HG03135 (cell line): ENCODE data around the gene SYNM.

Experiments used
- ATAC-seq: cut with Tn5 transposase; IDR thresholded peaks from one replicate; pipeline ENCODE4 v1.9.1; 2021; ENCODE audit warnings: mild to moderate bottlenecking, moderate library complexity; ENCODE audit not compliant: unreplicated experiment

SYNM gene

GRCh38 chr15:99085413-99086326 lies 19.2 kb upstream of the SYNM start:
- no peak for ATAC-seq

- ATAC-seq: no peak
Observed at GRCh38 chr15:99086327-99086667, 18.6 kb upstream of the SYNM start.

- ATAC-seq: no peak
Observed at GRCh38 chr15:99087405-99087943, 17.4 kb upstream of the SYNM start.

DNA sequence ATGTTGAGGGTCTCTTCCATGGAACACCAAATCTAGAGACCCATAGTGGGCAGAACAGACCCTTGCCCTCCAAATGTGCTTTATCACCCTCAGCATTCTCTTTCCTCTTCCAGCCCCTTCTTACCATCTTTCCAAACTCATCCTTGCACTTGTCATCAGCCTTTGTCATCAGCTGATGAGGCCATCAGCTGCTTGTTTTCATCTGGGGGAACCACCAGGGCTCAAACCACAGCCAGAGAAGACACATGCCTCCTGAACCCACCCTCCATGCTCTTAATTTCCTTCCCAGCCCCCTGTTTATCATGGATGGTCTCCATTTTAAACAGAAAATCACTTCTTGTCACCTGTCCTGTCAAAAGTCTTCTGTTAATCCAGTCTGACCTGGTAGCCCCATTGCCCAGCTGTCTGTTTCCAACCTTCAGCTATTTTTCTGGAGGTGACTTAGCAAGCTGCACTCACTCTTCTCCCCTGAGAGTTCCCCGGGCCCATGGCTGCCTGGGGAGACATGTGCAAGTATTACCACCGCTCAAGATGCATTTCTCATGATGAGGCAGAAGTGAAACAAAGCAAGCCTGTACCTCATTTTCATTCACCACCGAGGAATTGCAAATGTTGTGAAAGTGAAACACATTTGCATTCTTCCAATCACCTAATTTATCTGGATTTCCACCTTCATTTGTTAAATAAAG lies 14.7 kb upstream of the SYNM start:
- ATAC-seq: peak; percentile 99

- ATAC-seq: no peak
Observed at GRCh38 chr15:99090938-99091337, 13.9 kb upstream of the SYNM start.

DNA sequence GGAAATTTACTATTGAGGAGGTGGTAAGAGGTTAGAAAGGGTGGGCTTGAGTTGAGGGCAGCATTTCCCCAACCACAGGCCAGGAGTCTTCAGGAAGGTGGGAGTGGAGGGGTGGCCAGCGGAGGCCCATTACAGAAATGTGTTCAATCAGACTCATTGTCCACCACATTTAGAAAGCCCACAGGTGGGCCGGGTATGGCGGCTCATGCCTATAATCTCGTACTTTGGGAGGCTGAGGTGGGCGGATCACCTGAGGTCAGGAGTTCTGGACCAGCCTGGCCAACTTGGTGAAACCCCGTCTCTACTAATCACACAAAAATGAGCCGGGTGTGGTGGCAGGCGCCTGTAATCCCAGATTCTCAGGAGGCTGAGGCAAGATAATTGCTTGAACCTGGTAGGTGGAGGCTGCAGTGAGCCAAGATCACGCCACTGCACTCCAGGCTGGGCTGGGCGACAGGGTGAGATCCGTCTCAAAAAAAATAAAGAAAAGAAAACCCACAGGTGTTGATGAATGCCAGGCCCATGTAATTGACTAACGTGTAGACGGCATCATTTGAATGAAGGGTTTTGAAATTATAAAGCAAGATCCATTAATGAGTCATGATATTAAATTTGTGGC lies 12.2 kb upstream of the SYNM start:
- ATAC-seq: no peak

DNA sequence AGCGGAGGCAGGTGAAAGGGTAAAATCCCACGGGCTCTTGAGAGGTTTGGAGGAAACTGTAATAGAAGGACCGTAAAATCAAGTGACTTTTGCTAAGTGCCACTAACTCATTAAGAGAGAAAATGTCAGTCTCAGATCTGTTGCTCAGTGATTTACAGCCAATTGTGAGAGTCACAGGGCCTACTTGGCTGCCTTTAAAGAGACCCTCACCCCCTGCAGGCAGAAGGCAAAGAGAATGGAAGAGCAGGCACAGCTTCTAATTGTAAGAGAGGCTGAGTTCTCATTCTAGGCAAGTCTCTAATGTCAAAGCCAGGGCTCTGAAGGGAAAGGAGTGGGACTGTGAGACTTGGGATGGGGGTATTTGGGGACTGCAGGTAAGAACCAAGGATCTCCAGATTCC lies 9.3 kb upstream of the SYNM start:
- ATAC-seq: no peak

- ATAC-seq: no peak
Observed at GRCh38 chr15:99096173-99096893, 8.5 kb upstream of the SYNM start.

- ATAC-seq: no peak
Observed at GRCh38 chr15:99096894-99097426, 7.9 kb upstream of the SYNM start.

DNA sequence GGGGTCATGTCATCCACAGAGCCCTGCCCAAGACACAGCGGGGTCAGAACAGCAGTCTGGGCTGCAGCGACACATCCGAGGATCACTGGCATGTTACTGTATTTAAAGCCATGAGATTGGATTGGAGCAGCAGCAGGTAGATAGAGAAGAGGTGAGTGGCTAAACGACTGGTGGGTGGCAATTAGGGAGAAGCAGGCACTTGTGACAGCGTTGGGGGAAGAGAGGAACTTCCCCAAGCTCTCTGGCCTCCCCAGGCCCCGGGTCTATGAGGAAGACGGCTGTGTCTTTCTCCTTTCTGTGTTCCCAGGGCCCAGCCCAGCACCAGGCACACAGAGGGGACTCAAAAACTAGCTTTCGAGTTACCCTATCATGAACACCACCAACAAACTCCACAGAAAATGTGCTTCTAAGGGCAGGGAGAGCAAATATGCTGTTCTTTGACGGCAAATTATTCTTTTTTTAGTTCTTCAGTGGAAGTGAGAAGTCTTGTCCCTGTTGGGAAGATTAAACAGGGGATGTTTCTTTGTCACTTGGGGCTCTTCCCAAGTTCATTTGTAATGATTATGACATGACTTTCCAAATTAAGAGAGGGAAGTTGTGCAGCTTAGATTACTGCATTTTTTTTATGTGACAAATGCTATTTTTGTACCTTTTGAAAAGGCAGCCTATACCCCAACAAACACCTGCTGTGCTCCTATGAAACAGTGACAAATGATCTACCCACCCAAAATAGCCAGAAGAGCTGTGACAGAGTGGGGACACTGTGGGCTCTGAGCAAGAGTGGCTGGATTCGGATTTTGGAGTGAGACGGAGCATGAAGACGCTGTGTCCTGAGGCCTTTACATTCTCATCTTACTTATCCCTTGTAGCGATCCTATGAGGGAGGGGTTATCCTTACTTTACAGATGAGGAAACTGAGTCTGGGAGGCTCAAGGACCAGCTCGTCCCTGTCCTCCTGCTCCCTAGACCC lies 7.2 kb upstream of the SYNM start:
- no peak for ATAC-seq

GRCh38 chr15:99098426-99098825 lies 6.5 kb upstream of the SYNM start:
- no peak for ATAC-seq

DNA sequence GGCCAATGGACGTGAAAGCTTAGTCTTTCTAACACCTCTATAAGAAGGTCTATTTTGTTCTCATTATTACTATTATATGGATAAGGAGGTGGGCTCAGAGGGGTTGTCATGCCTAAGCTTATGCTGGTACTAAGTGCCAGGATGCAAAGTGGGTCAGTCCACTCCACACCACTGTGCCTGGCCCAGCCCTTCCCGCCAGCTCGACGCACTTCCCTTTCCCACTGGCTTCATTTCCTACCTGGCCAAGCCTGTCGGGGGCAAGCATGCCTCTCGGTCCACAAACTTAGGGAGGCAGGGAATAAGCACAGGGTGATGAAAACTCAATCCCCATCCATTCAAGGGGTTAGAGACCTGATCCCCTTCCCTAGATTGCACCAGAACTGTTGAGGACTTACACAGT lies 5.9 kb upstream of the SYNM start:
- ATAC-seq: no peak

DNA sequence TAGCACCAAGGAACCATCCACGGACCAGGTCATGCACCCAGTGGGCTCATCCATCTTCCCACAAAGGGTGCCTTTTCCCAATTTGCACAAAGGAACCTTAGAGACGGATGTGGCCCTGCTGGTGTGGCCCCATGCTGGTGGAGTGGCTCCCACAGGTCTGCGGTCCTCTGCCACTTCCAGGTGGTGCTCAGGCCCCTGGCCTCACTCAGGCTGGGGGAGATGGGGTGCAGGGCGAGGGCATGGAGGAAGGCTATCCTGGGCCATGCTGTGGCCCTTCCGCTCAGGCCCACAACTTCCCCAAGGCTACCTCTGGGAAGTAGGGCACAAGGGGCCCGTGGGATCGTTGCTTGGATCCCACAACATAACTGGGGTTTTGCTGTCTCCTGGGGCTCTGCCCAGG lies 5.2 kb upstream of the SYNM start:
- no peak for ATAC-seq

- no peak for ATAC-seq
Observed at GRCh38 chr15:99100245-99101173, 4.4 kb upstream of the SYNM start.

- no peak for ATAC-seq
Observed at GRCh38 chr15:99101501-99101900, 3.4 kb upstream of the SYNM start.

GRCh38 chr15:99102332-99103235 lies 2.3 kb upstream of the SYNM start:
- no peak for ATAC-seq

DNA sequence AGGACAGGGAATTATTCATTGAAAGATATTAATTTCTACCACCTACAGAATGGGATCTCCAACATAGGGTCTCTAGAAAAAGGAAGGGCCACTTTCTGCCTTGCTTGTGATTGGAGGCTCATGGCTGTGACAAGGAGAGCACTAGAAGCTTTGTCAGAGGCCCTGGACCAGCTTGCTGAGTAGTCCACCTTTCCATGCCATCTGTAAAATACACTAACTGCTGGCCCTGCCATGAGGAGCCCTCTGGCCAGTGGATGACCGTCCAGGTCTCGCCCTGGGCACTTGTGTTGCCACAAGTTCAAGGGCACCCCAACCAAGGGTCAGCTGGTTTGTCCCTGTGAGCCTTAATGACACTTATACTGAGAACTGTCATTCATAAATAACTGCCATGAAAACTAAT lies 1.6 kb upstream of the SYNM start:
- no peak for ATAC-seq
